Stimulated activated CD4-positive, alpha-beta T cell treated with anti-CD3 and anti-CD28 coated beads, TNF-alpha, amount 100 ng/mL, for 1 hour (primary cell): ENCODE results near the gene PPP2R5C.
"Not testable (repeated sequence)": the region's sequence is repeated elsewhere in the genome, so short reads cannot be mapped to it uniquely, and the experiment has no call there.

Experiments used
- DNase-seq, 3 donors: peaks; one replicate each; pipeline ENCODE4 v3.0.0-alpha.2; 2020; ENCODE audit warnings: low read depth in 3 of 3, low spot score in 1 of 3

Gene PPP2R5C

GRCh38 chr14:101780887-101781239 lies 19.4 kb downstream of the PPP2R5C start:
- DNase-seq: no peak

- peak in 1 of 3 donors; percentile 32 for DNase-seq
These were observed 19.9 kb downstream of the PPP2R5C start for GRCh38 chr14:101781240-101782061.

- no peak for DNase-seq
These were observed 21.9 kb downstream of the PPP2R5C start for GRCh38 chr14:101783260-101784016.

- no peak for DNase-seq
These were observed 23.1 kb downstream of the PPP2R5C start for GRCh38 chr14:101784631-101785030.

- no peak for DNase-seq
These were observed 26.6 kb downstream of the PPP2R5C start for GRCh38 chr14:101788016-101788635.

- no peak for DNase-seq
These were observed 27.7 kb downstream of the PPP2R5C start for GRCh38 chr14:101789222-101789621.

GRCh38 chr14:101790232-101790631 lies 28.7 kb downstream of the PPP2R5C start:
- DNase-seq: no peak

- no peak for DNase-seq
These were observed 30.5 kb downstream of the PPP2R5C start for GRCh38 chr14:101791919-101792572.

- no peak for DNase-seq
These were observed 34.5 kb downstream of the PPP2R5C start for GRCh38 chr14:101796016-101796415.

GRCh38 chr14:101796479-101796878 lies 35.0 kb downstream of the PPP2R5C start:
- no peak for DNase-seq

GRCh38 chr14:101797856-101798255 lies 36.3 kb downstream of the PPP2R5C start:
- DNase-seq: no peak

GRCh38 chr14:101804373-101804772 lies 42.9 kb downstream of the PPP2R5C start:
- DNase-seq: not testable (repeated sequence)

- DNase-seq: not testable (repeated sequence)
These were observed 44.7 kb downstream of the PPP2R5C start for GRCh38 chr14:101806252-101806651.

GRCh38 chr14:101808020-101808641 lies 46.6 kb downstream of the PPP2R5C start:
- no peak for DNase-seq

- DNase-seq: no peak
These were observed 47.6 kb downstream of the PPP2R5C start for GRCh38 chr14:101808894-101809670.

- peak; percentile 43 to 64 (median 63) for DNase-seq
These were observed 48.4 kb downstream of the PPP2R5C start for GRCh38 chr14:101809671-101810514.

GRCh38 chr14:101810897-101811621 lies 49.5 kb downstream of the PPP2R5C start:
- no peak for DNase-seq

GRCh38 chr14:101812071-101812470 lies 50.6 kb downstream of the PPP2R5C start:
- no peak for DNase-seq
